Measurements from ENCODE around the gene PABPN1L.

- TF ChIP-seq HDAC2 (IDR thresholded peaks at IDR 0.05) (no peak), NFIC (IDR thresholded peaks at IDR 0.05; ENCODE audit: low read depth, low read length) (no peak), EP300 (IDR thresholded peaks at IDR 0.05; ENCODE audit: borderline replicate concordance in 1 of 2, control insufficient read depth in 1 of 2, low read depth in 2 of 2, low read length in 2 of 2) (no peak), NR2C1 (IDR thresholded peaks at IDR 0.05) (no peak)
- TF ChIP-seq, protein P1, sequence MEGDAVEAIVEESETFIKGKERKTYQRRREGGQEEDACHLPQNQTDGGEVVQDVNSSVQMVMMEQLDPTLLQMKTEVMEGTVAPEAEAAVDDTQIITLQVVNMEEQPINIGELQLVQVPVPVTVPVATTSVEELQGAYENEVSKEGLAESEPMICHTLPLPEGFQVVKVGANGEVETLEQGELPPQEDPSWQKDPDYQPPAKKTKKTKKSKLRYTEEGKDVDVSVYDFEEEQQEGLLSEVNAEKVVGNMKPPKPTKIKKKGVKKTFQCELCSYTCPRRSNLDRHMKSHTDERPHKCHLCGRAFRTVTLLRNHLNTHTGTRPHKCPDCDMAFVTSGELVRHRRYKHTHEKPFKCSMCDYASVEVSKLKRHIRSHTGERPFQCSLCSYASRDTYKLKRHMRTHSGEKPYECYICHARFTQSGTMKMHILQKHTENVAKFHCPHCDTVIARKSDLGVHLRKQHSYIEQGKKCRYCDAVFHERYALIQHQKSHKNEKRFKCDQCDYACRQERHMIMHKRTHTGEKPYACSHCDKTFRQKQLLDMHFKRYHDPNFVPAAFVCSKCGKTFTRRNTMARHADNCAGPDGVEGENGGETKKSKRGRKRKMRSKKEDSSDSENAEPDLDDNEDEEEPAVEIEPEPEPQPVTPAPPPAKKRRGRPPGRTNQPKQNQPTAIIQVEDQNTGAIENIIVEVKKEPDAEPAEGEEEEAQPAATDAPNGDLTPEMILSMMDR (IDR thresholded peaks at IDR 0.05 in 2 of 3, conservative IDR thresholded peaks at IDR 0.05 in 1 of 3; ENCODE audit: control insufficient read depth in 2 of 3, extremely low read depth in 1 of 3, insufficient read depth in 1 of 3, low read depth in 3 of 3, low read length in 3 of 3) = no peak
Measured at GRCh38 chr16:88871349-88871702, 4.9 kb upstream of the PABPN1L start.
